ENCODE results near the gene EZH2. TPM values are rescaled to one million over a fixed set of nuclear protein-coding genes. Genes with fewer than 3 reads are reported as not detected.

The EZH2 gene
- total RNA-seq, 1 donor from 2014 or later, result 49.6 TPM

DNA sequence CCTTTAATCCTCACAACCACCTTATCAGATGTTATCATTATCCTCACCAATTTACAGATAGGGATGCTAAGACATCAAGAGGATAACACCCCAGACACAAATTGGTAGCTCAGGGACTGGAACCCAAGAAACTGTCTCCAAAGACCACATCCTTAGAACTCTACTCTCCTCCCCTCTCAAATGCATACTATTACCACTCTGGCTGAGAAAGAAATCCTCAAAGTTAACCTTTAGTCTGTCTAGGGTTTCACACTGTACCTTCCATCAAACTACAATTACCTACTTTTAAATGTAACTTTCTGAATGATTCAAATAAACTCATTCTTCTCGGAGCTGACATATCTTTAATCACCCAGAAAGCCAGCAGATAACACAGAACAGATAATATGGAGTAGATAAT, 6.6 kb downstream of the EZH2 start:
- no peak for DNase-seq (ENCODE audit: extremely low spot score, unreplicated experiment)
- H3K4me3 Mint-ChIP-seq, result no peak overlapping the region
- no peaks in the 10 kb centered on the region for H3K27me3 Mint-ChIP-seq
- TF ChIP-seq, protein P1, sequence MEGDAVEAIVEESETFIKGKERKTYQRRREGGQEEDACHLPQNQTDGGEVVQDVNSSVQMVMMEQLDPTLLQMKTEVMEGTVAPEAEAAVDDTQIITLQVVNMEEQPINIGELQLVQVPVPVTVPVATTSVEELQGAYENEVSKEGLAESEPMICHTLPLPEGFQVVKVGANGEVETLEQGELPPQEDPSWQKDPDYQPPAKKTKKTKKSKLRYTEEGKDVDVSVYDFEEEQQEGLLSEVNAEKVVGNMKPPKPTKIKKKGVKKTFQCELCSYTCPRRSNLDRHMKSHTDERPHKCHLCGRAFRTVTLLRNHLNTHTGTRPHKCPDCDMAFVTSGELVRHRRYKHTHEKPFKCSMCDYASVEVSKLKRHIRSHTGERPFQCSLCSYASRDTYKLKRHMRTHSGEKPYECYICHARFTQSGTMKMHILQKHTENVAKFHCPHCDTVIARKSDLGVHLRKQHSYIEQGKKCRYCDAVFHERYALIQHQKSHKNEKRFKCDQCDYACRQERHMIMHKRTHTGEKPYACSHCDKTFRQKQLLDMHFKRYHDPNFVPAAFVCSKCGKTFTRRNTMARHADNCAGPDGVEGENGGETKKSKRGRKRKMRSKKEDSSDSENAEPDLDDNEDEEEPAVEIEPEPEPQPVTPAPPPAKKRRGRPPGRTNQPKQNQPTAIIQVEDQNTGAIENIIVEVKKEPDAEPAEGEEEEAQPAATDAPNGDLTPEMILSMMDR (conservative IDR thresholded peaks at IDR 0.05), result no peak
- H3K9me3 Mint-ChIP-seq, result no peaks in the 10 kb centered on the region
- no peak overlapping the region for H3K27ac Mint-ChIP-seq
- H3K4me1 Mint-ChIP-seq (ENCODE audit: unreplicated experiment), result peaks cover 10% of the 10 kb centered on the region
- H3K36me3 Mint-ChIP-seq, result peaks cover 12% of the 10 kb centered on the region

DNA sequence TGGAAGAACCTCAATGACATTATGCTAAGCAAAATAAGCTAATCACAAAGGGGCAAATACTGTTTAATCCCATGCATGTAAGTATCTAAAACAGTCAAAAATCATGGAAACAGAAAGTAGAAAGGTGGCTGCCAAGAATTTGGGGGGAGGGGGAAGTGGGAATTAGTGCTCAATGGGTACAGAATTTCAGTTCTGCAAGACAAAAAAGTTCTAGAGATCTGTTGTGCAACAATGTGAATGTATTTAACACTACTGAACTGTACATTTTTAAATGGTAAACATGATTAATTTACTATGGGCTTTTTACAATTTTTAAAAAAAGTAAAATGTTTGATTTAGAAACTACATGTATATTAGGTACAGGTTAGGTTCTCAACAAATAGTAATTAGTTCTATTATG, 11.9 kb downstream of the EZH2 start:
- TF ChIP-seq, protein P1 (conservative IDR thresholded peaks at IDR 0.05), result no peak
- Mint-ChIP-seq H3K9me3 (peaks cover 5% of the 10 kb centered on the region), H3K27me3 (no peaks in the 10 kb centered on the region), H3K4me1 (ENCODE audit: unreplicated experiment) (no peaks in the 10 kb centered on the region), H3K36me3 (peaks cover 14% of the 10 kb centered on the region), H3K4me3 (no peak overlapping the region), H3K27ac (no peak overlapping the region)
- DNase-seq (ENCODE audit: extremely low spot score, unreplicated experiment), result no peak

DNA sequence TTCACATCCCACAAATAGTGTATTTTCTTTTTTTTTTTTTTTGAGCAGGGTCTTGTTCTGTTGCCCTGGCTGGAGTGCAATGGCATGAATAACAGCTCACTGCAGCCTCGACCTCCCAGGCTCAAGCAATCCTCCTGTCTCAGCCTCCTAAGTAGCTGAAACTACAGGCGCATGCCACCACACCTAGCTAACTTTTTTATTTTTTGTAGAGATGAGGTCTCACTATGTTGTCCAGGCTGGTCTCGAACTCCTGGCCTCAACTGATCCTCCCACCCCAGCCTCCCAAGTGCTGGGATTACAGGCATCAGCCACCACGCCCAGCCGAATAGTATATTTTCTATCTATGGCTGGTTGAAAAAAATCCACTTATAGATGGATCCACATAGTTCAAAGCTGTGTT, 12.5 kb downstream of the EZH2 start:
- peaks cover 14% of the 10 kb centered on the region for H3K36me3 Mint-ChIP-seq
- no peak overlapping the region for H3K27ac Mint-ChIP-seq
- DNase-seq (ENCODE audit: extremely low spot score, unreplicated experiment), result no peak
- H3K9me3 Mint-ChIP-seq, result peaks cover 5% of the 10 kb centered on the region
- H3K4me3 Mint-ChIP-seq, result no peak overlapping the region
- TF ChIP-seq, protein P1 (conservative IDR thresholded peaks at IDR 0.05), result no peak
- no peaks in the 10 kb centered on the region for H3K4me1 Mint-ChIP-seq (ENCODE audit: unreplicated experiment)
- H3K27me3 Mint-ChIP-seq, result no peaks in the 10 kb centered on the region

DNA sequence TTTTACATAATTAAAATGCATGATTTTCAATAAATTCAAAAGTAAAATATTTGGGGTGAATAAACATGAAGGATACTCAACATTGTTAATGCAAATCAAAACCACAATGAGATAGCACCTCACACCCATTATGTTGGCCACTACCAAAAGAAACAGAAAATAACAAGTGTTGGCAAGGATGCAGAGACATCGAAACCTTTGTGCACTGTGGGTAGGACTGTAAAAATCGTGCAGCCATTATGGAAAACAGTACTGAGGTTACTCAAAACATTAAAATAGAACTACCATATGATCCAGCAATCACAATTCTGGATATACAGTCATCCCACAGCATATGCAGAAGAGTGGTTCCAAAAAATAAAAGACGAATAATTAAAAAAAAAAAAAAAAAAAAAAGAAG, 13.1 kb downstream of the EZH2 start:
- Mint-ChIP-seq H3K9me3 (peaks cover 5% of the 10 kb centered on the region), H3K36me3 (peaks cover 14% of the 10 kb centered on the region), H3K27ac (no peak overlapping the region), H3K4me1 (ENCODE audit: unreplicated experiment) (no peaks in the 10 kb centered on the region), H3K27me3 (no peaks in the 10 kb centered on the region), H3K4me3 (no peak overlapping the region)
- DNase-seq (ENCODE audit: extremely low spot score, unreplicated experiment), result no peak
- TF ChIP-seq, protein P1 (conservative IDR thresholded peaks at IDR 0.05), result no peak

DNA sequence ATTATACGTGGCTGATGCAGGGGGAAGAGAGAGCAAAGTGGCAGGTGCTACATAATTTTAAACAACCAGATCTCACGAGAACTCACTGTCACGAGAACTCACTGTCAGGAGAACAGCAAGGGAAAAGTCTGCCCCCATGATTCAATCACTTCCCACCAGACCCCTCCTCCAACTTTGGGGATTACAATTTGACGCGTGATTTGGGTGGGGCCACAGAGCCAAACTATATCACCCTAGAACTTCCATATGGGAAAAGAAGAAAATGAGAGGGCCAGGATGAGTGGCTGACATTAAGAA, 15.8 kb downstream of the EZH2 start:
- TF ChIP-seq, protein P1 (conservative IDR thresholded peaks at IDR 0.05), result no peak
- H3K27me3 Mint-ChIP-seq, result no peaks in the 10 kb centered on the region
- peaks cover 11% of the 10 kb centered on the region for H3K36me3 Mint-ChIP-seq
- no peak overlapping the region for H3K4me3 Mint-ChIP-seq
- peaks cover 5% of the 10 kb centered on the region for H3K9me3 Mint-ChIP-seq
- no peak overlapping the region for H3K27ac Mint-ChIP-seq
- peaks cover 15% of the 10 kb centered on the region for H3K4me1 Mint-ChIP-seq (ENCODE audit: unreplicated experiment)
- no peak for DNase-seq (ENCODE audit: extremely low spot score, unreplicated experiment)

All from type B pancreatic cell (in vitro differentiated cells).